GM12891 (cell line): ENCODE measurements around the gene CACNG3.

Experiments
- POLR2A ChIP-seq: IDR thresholded peaks from 2 replicates; pipeline ENCODE4 v1.6.1; 2011; ENCODE audit warnings: low read depth, low read length, control low read depth
- POLR2AphosphoS5 ChIP-seq: IDR thresholded peaks from 2 replicates; pipeline ENCODE4 v1.6.1; 2011; ENCODE audit warnings: low read depth, low read length, control low read depth

GRCh38 chr16:24347556-24347955 is 91.4 kb downstream of the CACNG3 start:
- TF ChIP-seq POLR2AphosphoS5, result no peak
- TF ChIP-seq POLR2A, result no peak
